K562 (cell line): ENCODE results near the gene CTBP2. TPM values are rescaled to one million over a fixed set of nuclear protein-coding genes. Genes with fewer than 3 reads are reported as not detected.

Source experiments
- ATAC-seq: fragments of 200-7000 bp; cut with Tn5 transposase; 3 replicates; pipeline ENCODE4 v1.9.1; 2020; ENCODE audit warnings: moderate library complexity
- BruUV-seq: library from RNA; stranded (reverse); fragments of 400-500 nt; replicated peaks from 2 replicates; lab custom pipeline; 2021; lab: Mats Ljungman, UMichigan
- CTCF ChIA-PET: fragments of 300-600 bp; formaldehyde crosslinking; extraction: SDS; loops from one replicate; lab custom pipeline; 2021; ENCODE audit warnings: low intra/inter-chr PET ratio; lab: Yijun Ruan, JAX
- POLR2A ChIA-PET: fragments of 300-600, 350-650 bp; sonication (Branson Sonifier 250); formaldehyde crosslinking; extraction: SDS; loops from one replicate; lab custom pipeline; 2021; ENCODE audit warnings: antibody characterized with exemption, inconsistent platforms; lab: Yijun Ruan, JAX
- DNase-seq, 4 experiments: peaks; one replicate each; pipeline versions ENCODE4 v3.0.0 to v3.0.0-alpha.2; 2011 to 2018; ENCODE audit warnings: low spot score in 3 of 4, mixed read lengths in 3 of 4; ENCODE audit errors: extremely low read depth in 1 of 4
- FAIRE-seq: peaks from 2 replicates; lab custom pipeline; 2011; peaks lifted over from hg19 to GRCh38; lab: Jason Lieb, UNC
- H2AFZ ChIP-seq: 2 replicates; pipeline ENCODE4 v1.6.0; 2011; ENCODE audit warnings: low read depth, low read length, control low read depth, inconsistent platforms
- H3K27ac ChIP-seq: fragments of 200-600 bp; 3 replicates; pipeline ENCODE4 v1.8.0; 2011; ENCODE audit warnings: low read depth, mild to moderate bottlenecking, control low read depth, inconsistent platforms, low read length, moderate library complexity, mixed read lengths; ENCODE audit errors: extremely low read depth
- H3K27me3 ChIP-seq, 2 experiments: fragments of 300-600 bp in 1 of 2; 2 replicates in 1 of 2; 3 replicates in 1 of 2; pipeline versions ENCODE4 v1.6.0 to v1.8.0; 2011; ENCODE audit warnings: inconsistent platforms in 2 of 2, low read length in 2 of 2, mild to moderate bottlenecking in 1 of 2, mixed read lengths in 1 of 2, moderate library complexity in 1 of 2; ENCODE audit not compliant: control insufficient read depth in 2 of 2, insufficient read depth in 2 of 2
- H3K36me3 ChIP-seq: fragments of 300-600 bp; 3 replicates; pipeline ENCODE4 v1.8.0; 2011; ENCODE audit warnings: mild to moderate bottlenecking, low read length, inconsistent platforms; ENCODE audit not compliant: control insufficient read depth, insufficient read depth
- H3K4me1 ChIP-seq, 2 experiments: fragments of 200-600 bp in 1 of 2; replicated peaks in 1 of 2; 2 replicates in 1 of 2; 3 replicates in 1 of 2; pipeline versions ENCODE4 v1.5.1 to v1.8.0; 2011; ENCODE audit warnings: inconsistent platforms in 2 of 2, low read length in 2 of 2, mild to moderate bottlenecking in 1 of 2, mixed read lengths in 1 of 2, moderate library complexity in 1 of 2; ENCODE audit not compliant: control insufficient read depth in 2 of 2, insufficient read depth in 2 of 2
- H3K4me2 ChIP-seq: 2 replicates; pipeline ENCODE4 v1.6.1; 2011; ENCODE audit warnings: low read length, control low read depth, inconsistent platforms, mixed read lengths; ENCODE audit not compliant: insufficient read depth
- H3K4me3 ChIP-seq: fragments of 200-600 bp; sonication (generic), shearing (Covaris generic); 2 replicates; pipeline ENCODE4 v1.5.1; 2016; ENCODE audit warnings: control low read depth, inconsistent platforms
- H3K79me2 ChIP-seq: fragments of 200-600 bp; 3 replicates; pipeline ENCODE4 v1.8.0; 2011; ENCODE audit warnings: low read length, inconsistent platforms; ENCODE audit not compliant: control insufficient read depth, insufficient read depth
- H3K9ac ChIP-seq, 2 experiments: 2 replicates each; pipeline versions ENCODE4 v1.6.0 to v1.6.1; 2011; ENCODE audit warnings: low read depth in 2 of 2, low read length in 2 of 2, control low read depth in 1 of 2, inconsistent platforms in 1 of 2, mild to moderate bottlenecking in 1 of 2, mixed read lengths in 1 of 2; ENCODE audit not compliant: insufficient read depth in 1 of 2
- H3K9me1 ChIP-seq: one replicate; pipeline ENCODE4 v1.6.0; 2011; ENCODE audit warnings: inconsistent platforms, mild to moderate bottlenecking, low read length, moderate library complexity; ENCODE audit not compliant: control insufficient read depth, insufficient read depth
- H3K9me3 ChIP-seq: replicated peaks from 2 replicates; pipeline ENCODE4 v1.5.1; 2011; ENCODE audit warnings: low read depth, low read length, inconsistent platforms; ENCODE audit not compliant: control insufficient read depth, insufficient read depth
- H4K20me1 ChIP-seq: replicated peaks from 2 replicates; pipeline ENCODE4 v1.6.1; 2011; ENCODE audit warnings: low read length, inconsistent platforms, mixed read lengths; ENCODE audit not compliant: control insufficient read depth, insufficient read depth
- EP300 ChIP-seq: IDR thresholded peaks from 2 replicates; pipeline ENCODE4 v1.6.1; 2012; ENCODE audit warnings: low read length, improper control_type of control experiment
- FOXK2 ChIP-seq, 2 experiments: fragments of 450-650 bp; IDR thresholded peaks in 1 of 2; conservative IDR thresholded peaks in 1 of 2; 2 replicates each; pipeline ENCODE4 v1.6.1; 2016; ENCODE audit warnings: low read depth in 2 of 2, mild to moderate bottlenecking in 1 of 2
- GTF2F1 ChIP-seq: IDR thresholded peaks from 2 replicates; pipeline ENCODE4 v1.6.1; 2011; ENCODE audit warnings: low read depth, low read length, improper control_type of control experiment
- MAFF ChIP-seq: IDR thresholded peaks from 2 replicates; pipeline ENCODE4 v1.6.1; 2012; ENCODE audit warnings: low read length, improper control_type of control experiment
- RFX7 ChIP-seq: fragments of 250-450 bp; sonication (Bioruptor Pico); IDR thresholded peaks from 2 replicates; pipeline ENCODE4 v1.5.1; 2021; ENCODE audit warnings: mild to moderate bottlenecking
- SRSF1 ChIP-seq: fragments of 200-400 bp; formaldehyde crosslinking; IDR thresholded peaks from 2 replicates; pipeline ENCODE4 v1.6.1; 2017; ENCODE audit warnings: mild to moderate bottlenecking, low read depth, low read length, moderate library complexity
- WGBS: fragments of 100-300 bp; shearing (Covaris generic); methylation state at CpG from one replicate; pipeline ENCODE4 v1.1.6; 2016; ENCODE audit warnings: low coverage, mixed read lengths; ENCODE audit not compliant: insufficient coverage; ENCODE audit errors: missing lambda C conversion rate; 5-methylcytosine and 5-hydroxymethylcytosine counted together
- in situ Hi-C: fragments of 300-500 bp; cut with MboI; formaldehyde crosslinking; loops from 4 replicates; pipeline ENCODE4 v1.15.0; 2018; ENCODE audit warnings: inconsistent platforms, mixed read lengths
- intact Hi-C: fragments of 100-400 bp; cut with micrococcal nuclease; formaldehyde crosslinking; loops from 2 replicates; pipeline ENCODE4 v1.14.2; 2022
- polyA plus RNA-seq, 8 experiments: library from polyadenylated mRNA; depleted of rRNA in 4 of 8; stranded (reverse) in 5 of 8; unstranded in 3 of 8; fragments of >200 nt; fragmentation: Nextera tagmentation in 2 of 8; fragmentation: Illumina TruSeq in 1 of 8; extraction: Ambion mirVana in 2 of 8; extraction: Trizol in 1 of 8; gene quantifications; 2 replicates each; pipeline versions ENCODE4 v1.2.1 to v1.2.3, GENCODE V29; 2011 to 2014; ENCODE audit warnings: inconsistent platforms in 1 of 8, missing spikeins in 1 of 8
- total RNA-seq, 7 experiments: library from RNA; depleted of rRNA in 6 of 7; stranded (reverse); fragments of >200 nt in 6 of 7; fragmentation: Illumina TruSeq in 2 of 7; extraction: Trizol in 2 of 7; gene quantifications; 2 replicates each; pipeline versions ENCODE4 v1.2.1 to v1.2.3, GENCODE V29; 2011 to 2021; ENCODE audit warnings: low replicate concordance in 1 of 7
- TF ChIP-seq, protein P1 (sequence below): sonication (generic); formaldehyde crosslinking; IDR thresholded peaks from 2 replicates; pipeline ENCODE4 v1.8.0; 2022; ENCODE audit warnings: mild to moderate bottlenecking, missing genetic modification reagents
- TF ChIP-seq, protein P2 (sequence below): sonication (generic); formaldehyde crosslinking; IDR thresholded peaks from 2 replicates; pipeline ENCODE4 v1.8.1; 2022; ENCODE audit warnings: missing genetic modification reagents

Gene CTBP2
- total and polyA plus RNA-seq, 9 of the 15 experiments (the other 6 are each of a cell fraction or from before 2014, with no cell fraction given) = 1.3 to 8.8 (median 5.1) TPM

DNA sequence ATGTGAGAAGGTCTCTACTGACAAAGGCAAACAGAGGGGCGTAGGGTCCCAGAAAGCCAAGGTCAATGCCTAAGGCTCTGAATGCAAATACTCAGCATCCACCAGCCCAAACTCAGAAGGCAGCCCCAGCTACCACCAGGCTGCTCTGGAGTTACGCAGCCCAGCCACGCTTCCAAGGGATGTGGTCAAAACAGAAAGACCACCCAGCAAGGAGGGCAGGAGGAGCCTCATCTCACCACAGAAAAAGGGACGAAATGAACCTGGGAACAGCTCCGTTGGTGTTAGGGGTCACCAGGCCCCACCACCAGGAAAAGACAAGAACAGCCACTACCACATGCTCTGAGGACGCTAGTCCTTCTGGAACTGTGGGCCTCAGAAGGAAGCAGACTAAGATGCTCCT is 65.1 kb downstream of the CTBP2 start (continued):
- TF ChIP-seq FOXK2 (conservative IDR thresholded peaks at IDR 0.05 in 1 of 2, IDR thresholded peaks at IDR 0.05 in 1 of 2; ENCODE audit: low read depth in 2 of 2) (no peak), GTF2F1 (no peak)
- TF ChIP-seq, protein P1, sequence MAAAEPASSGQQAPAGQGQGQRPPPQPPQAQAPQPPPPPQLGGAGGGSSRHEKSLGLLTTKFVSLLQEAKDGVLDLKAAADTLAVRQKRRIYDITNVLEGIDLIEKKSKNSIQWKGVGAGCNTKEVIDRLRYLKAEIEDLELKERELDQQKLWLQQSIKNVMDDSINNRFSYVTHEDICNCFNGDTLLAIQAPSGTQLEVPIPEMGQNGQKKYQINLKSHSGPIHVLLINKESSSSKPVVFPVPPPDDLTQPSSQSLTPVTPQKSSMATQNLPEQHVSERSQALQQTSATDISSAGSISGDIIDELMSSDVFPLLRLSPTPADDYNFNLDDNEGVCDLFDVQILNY = no peak

DNA sequence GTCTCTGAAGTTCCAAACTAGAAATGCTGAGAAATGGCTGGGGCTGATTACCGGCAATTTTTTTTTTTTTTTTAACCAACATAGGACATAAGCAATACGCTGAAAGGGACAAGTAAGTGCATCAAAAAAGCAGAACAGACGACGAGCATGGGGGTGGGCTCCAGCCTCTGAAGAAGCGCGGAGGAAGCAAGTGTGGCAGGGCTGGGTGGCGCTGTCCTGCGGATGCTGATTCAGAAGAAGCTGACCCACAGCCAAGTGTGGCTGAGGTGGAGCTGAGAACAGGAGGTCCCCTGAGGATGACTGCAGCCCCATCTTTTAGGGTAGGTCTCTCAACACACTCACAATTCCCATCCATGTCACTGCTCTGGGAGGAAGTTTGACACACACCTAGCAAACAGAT is 65.6 kb downstream of the CTBP2 start:
- TF ChIP-seq MAFF = no peak
- no peak for TF ChIP-seq SRSF1
- no peak for TF ChIP-seq RFX7 (CRISPR knock-in tag)
- no peak for TF ChIP-seq EP300
- TF ChIP-seq, protein P2, sequence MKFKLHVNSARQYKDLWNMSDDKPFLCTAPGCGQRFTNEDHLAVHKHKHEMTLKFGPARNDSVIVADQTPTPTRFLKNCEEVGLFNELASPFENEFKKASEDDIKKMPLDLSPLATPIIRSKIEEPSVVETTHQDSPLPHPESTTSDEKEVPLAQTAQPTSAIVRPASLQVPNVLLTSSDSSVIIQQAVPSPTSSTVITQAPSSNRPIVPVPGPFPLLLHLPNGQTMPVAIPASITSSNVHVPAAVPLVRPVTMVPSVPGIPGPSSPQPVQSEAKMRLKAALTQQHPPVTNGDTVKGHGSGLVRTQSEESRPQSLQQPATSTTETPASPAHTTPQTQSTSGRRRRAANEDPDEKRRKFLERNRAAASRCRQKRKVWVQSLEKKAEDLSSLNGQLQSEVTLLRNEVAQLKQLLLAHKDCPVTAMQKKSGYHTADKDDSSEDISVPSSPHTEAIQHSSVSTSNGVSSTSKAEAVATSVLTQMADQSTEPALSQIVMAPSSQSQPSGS (CRISPR knock-in tag) = no peak
- Histone ChIP-seq H3K79me2 (peaks cover 78% of the 10 kb centered on the region), H3K27me3 (no peaks in the 10 kb centered on the region), H3K9me3 (no peaks in the 10 kb centered on the region), H3K9me1 (no peaks in the 10 kb centered on the region), H3K4me3 (no peak overlapping the region), H4K20me1 (peaks cover 31% of the 10 kb centered on the region), H3K4me1 (no peaks in the 10 kb centered on the region; a peak in 1 of 5 replicates), H2AFZ (no peak overlapping the region), H3K9ac (no peak overlapping the region), H3K4me2 (no peak overlapping the region), H3K36me3 (peaks cover 11% of the 10 kb centered on the region; the same call in 2 of the 3 replicates), H3K27ac (no peak overlapping the region)
- 84% methylated on average over 5 of the region's 8 CpGs for WGBS
- BruUV-seq = no TSS peak
- in situ Hi-C loops = no loop called here
- ChIA-PET POLR2A (no interaction called here), CTCF (no interaction called here)
- ATAC-seq = no peak
- intact Hi-C loops = no loop called here
- no peak for FAIRE-seq
- DNase-seq = no peak
